Activated CD4-positive, alpha-beta T cell treated with anti-CD3 and anti-CD28 coated beads, Interleukin-2, amount 10 ng/mL, durations not matched to agents 24 days and 14 days (primary cell): ENCODE data around the gene UVRAG. TPM values are rescaled to one million over a fixed set of nuclear protein-coding genes. Genes with fewer than 3 reads are reported as not detected.
A peak's percentile ranks its signal among the peaks of the same experiment; 100 is the strongest.
"Not testable (repeated sequence)": the region's sequence is repeated elsewhere in the genome, so short reads cannot be mapped to it uniquely, and the experiment has no call there.

ENCODE experiments used
- DNase-seq: peaks from one replicate; pipeline ENCODE4 v3.0.0; 2022
- H3K27ac Mint-ChIP-seq: one replicate; pipeline ENCODE4 v1.8.0; 2022; ENCODE audit warnings: mild to moderate bottlenecking, mixed read lengths
- H3K27me3 Mint-ChIP-seq: one replicate; pipeline ENCODE4 v1.8.0; 2022; ENCODE audit warnings: mixed read lengths
- H3K36me3 Mint-ChIP-seq: one replicate; pipeline ENCODE4 v1.8.0; 2022; ENCODE audit warnings: low read depth, mild to moderate bottlenecking, mixed read lengths
- H3K4me1 Mint-ChIP-seq: one replicate; pipeline ENCODE4 v1.8.0; 2021; ENCODE audit warnings: mixed read lengths
- H3K4me3 Mint-ChIP-seq: one replicate; pipeline ENCODE4 v1.8.0; 2022; ENCODE audit warnings: mild to moderate bottlenecking, moderate library complexity, mixed read lengths
- H3K9me3 Mint-ChIP-seq: one replicate; pipeline ENCODE4 v1.8.0; 2021; ENCODE audit warnings: mixed read lengths
- intact Hi-C: fragments of 100-400 bp; cut with micrococcal nuclease; formaldehyde crosslinking; loops from one replicate; pipeline ENCODE4 v1.15.1; 2023
- total RNA-seq: library from RNA; stranded (reverse); gene quantifications from 2 replicates; pipeline ENCODE4 v1.2.3, GENCODE V29; 2022

UVRAG gene
- total RNA-seq, 1 donor from 2014 or later: 19.2 TPM

GRCh38 chr11:75851203-75851602 lies 36.2 kb downstream of the UVRAG start:
- Mint-ChIP-seq H3K4me1 (peaks cover 10% of the 10 kb centered on the region), H3K27me3 (no peaks in the 10 kb centered on the region), H3K36me3 (peaks cover 2% of the 10 kb centered on the region), H3K4me3 (no peak overlapping the region), H3K27ac (no peak overlapping the region), H3K9me3 (no peaks in the 10 kb centered on the region)
- intact Hi-C loops: no loop called here
- no peak for DNase-seq

- intact Hi-C loops: no loop called here
- no peak for DNase-seq
- Mint-ChIP-seq H3K9me3 (no peaks in the 10 kb centered on the region), H3K27ac (no peak overlapping the region), H3K4me3 (no peak overlapping the region), H3K27me3 (no peaks in the 10 kb centered on the region), H3K36me3 (peaks cover 9% of the 10 kb centered on the region), H3K4me1 (peaks cover 14% of the 10 kb centered on the region)
These were observed 37.5 kb downstream of the UVRAG start for GRCh38 chr11:75852406-75853017.

- H3K27ac Mint-ChIP-seq, DNase-seq, H3K4me3 Mint-ChIP-seq, H3K36me3 Mint-ChIP-seq, H3K9me3 Mint-ChIP-seq, H3K27me3 Mint-ChIP-seq, intact Hi-C loops: not testable (repeated sequence)
- peaks cover 19% of the 10 kb centered on the region for H3K4me1 Mint-ChIP-seq
These were observed 38.6 kb downstream of the UVRAG start for GRCh38 chr11:75853563-75853962.

GRCh38 chr11:75853971-75854370 lies 39.0 kb downstream of the UVRAG start:
- Mint-ChIP-seq H3K4me1 (peaks cover 20% of the 10 kb centered on the region), H3K9me3 (no peaks in the 10 kb centered on the region), H3K27ac (no peak overlapping the region), H3K4me3 (no peak overlapping the region), H3K36me3 (peaks cover 9% of the 10 kb centered on the region), H3K27me3 (no peaks in the 10 kb centered on the region)
- no peak for DNase-seq
- intact Hi-C loops: no loop called here

- intact Hi-C loops: no loop called here
- DNase-seq: no peak
- Mint-ChIP-seq H3K36me3 (peaks cover 9% of the 10 kb centered on the region), H3K27ac (no peak overlapping the region), H3K27me3 (no peaks in the 10 kb centered on the region), H3K4me3 (no peak overlapping the region), H3K4me1 (peaks cover 20% of the 10 kb centered on the region), H3K9me3 (no peaks in the 10 kb centered on the region)
These were observed 40.2 kb downstream of the UVRAG start for GRCh38 chr11:75855206-75855605.

- intact Hi-C loops: no loop called here
- Mint-ChIP-seq H3K27me3 (no peaks in the 10 kb centered on the region), H3K4me3 (no peak overlapping the region), H3K27ac (no peak overlapping the region), H3K36me3 (peaks cover 11% of the 10 kb centered on the region), H3K9me3 (no peaks in the 10 kb centered on the region), H3K4me1 (peaks cover 11% of the 10 kb centered on the region)
- DNase-seq: no peak
These were observed 41.9 kb downstream of the UVRAG start for GRCh38 chr11:75856912-75857311.

- Mint-ChIP-seq H3K4me3 (no peak overlapping the region), H3K27ac (no peak overlapping the region), H3K27me3 (no peaks in the 10 kb centered on the region), H3K9me3 (no peaks in the 10 kb centered on the region), H3K36me3 (peaks cover 13% of the 10 kb centered on the region), H3K4me1 (peaks cover 11% of the 10 kb centered on the region)
- no peak for DNase-seq
- intact Hi-C loops: no loop called here
These were observed 43.0 kb downstream of the UVRAG start for GRCh38 chr11:75858042-75858441.

- intact Hi-C loops: no loop called here
- peaks cover 11% of the 10 kb centered on the region for H3K36me3 Mint-ChIP-seq
- peaks cover 11% of the 10 kb centered on the region for H3K4me1 Mint-ChIP-seq
- H3K9me3 Mint-ChIP-seq: no peaks in the 10 kb centered on the region
- no peaks in the 10 kb centered on the region for H3K27me3 Mint-ChIP-seq
- DNase-seq: no peak
- H3K27ac Mint-ChIP-seq: no peak overlapping the region
- no peak overlapping the region for H3K4me3 Mint-ChIP-seq
These were observed 43.6 kb downstream of the UVRAG start for GRCh38 chr11:75858613-75859012.

- H3K4me1 Mint-ChIP-seq: peaks cover 11% of the 10 kb centered on the region
- no peaks in the 10 kb centered on the region for H3K27me3 Mint-ChIP-seq
- H3K36me3 Mint-ChIP-seq: peaks cover 11% of the 10 kb centered on the region
- no peak overlapping the region for H3K27ac Mint-ChIP-seq
- no peak overlapping the region for H3K4me3 Mint-ChIP-seq
- H3K9me3 Mint-ChIP-seq: no peaks in the 10 kb centered on the region
- intact Hi-C loops: no loop called here
- no peak for DNase-seq
These were observed 44.6 kb downstream of the UVRAG start for GRCh38 chr11:75859614-75860013.

- no peak for DNase-seq
- no peaks in the 10 kb centered on the region for H3K9me3 Mint-ChIP-seq
- H3K27me3 Mint-ChIP-seq: no peaks in the 10 kb centered on the region
- H3K27ac Mint-ChIP-seq: no peak overlapping the region
- peaks cover 6% of the 10 kb centered on the region for H3K36me3 Mint-ChIP-seq
- peaks cover 6% of the 10 kb centered on the region for H3K4me1 Mint-ChIP-seq
- H3K4me3 Mint-ChIP-seq: no peak overlapping the region
- intact Hi-C loops: no loop called here
These were observed 47.4 kb downstream of the UVRAG start for GRCh38 chr11:75862437-75862836.

- Mint-ChIP-seq H3K36me3 (peaks cover 1% of the 10 kb centered on the region), H3K4me3 (no peak overlapping the region), H3K27ac (no peak overlapping the region), H3K9me3 (no peaks in the 10 kb centered on the region), H3K4me1 (peaks cover 5% of the 10 kb centered on the region), H3K27me3 (no peaks in the 10 kb centered on the region)
- intact Hi-C loops: loop anchor here (1.0 to 5.0 kb wide), 3 partner anchors 51 to 145 kb away; partner anchors contain the start of gene UVRAG
- peak; percentile 84 for DNase-seq
These were observed 52.9 kb downstream of the UVRAG start for GRCh38 chr11:75867778-75868374.

- no peaks in the 10 kb centered on the region for H3K9me3 Mint-ChIP-seq
- no peak overlapping the region for H3K27ac Mint-ChIP-seq
- H3K4me3 Mint-ChIP-seq: no peak overlapping the region
These were observed 54.0 kb downstream of the UVRAG start for GRCh38 chr11:75868990-75869389.

GRCh38 chr11:75869661-75870455 lies 54.8 kb downstream of the UVRAG start:
- no peaks in the 10 kb centered on the region for H3K27me3 Mint-ChIP-seq
- no peak overlapping the region for H3K27ac Mint-ChIP-seq
- DNase-seq: no peak
- intact Hi-C loops: loop anchor here (5.0 kb wide), 1 partner anchor 53 kb away; the partner anchor contains the start of gene UVRAG
- H3K36me3 Mint-ChIP-seq: peaks cover 1% of the 10 kb centered on the region
- H3K9me3 Mint-ChIP-seq: no peaks in the 10 kb centered on the region
- H3K4me3 Mint-ChIP-seq: no peak overlapping the region
- H3K4me1 Mint-ChIP-seq: peaks cover 18% of the 10 kb centered on the region

More at GRCh38 chr11:75868990-75869389, 54.0 kb downstream of the UVRAG start:
- Mint-ChIP-seq H3K27me3 (no peaks in the 10 kb centered on the region), H3K36me3 (peaks cover 1% of the 10 kb centered on the region), H3K4me1 (peaks cover 16% of the 10 kb centered on the region)
- no peak for DNase-seq
- intact Hi-C loops: loop anchor here (5.0 kb wide), 1 partner anchor 52 kb away; the partner anchor contains the start of gene UVRAG

GRCh38 chr11:75872887-75873416 lies 57.9 kb downstream of the UVRAG start:
- no peaks in the 10 kb centered on the region for H3K27me3 Mint-ChIP-seq
- H3K4me1 Mint-ChIP-seq: peaks cover 17% of the 10 kb centered on the region
- H3K4me3 Mint-ChIP-seq: no peak overlapping the region
- DNase-seq: no peak
- peak overlapping the region; percentile 23 for H3K27ac Mint-ChIP-seq
- intact Hi-C loops: no loop called here
- no peaks in the 10 kb centered on the region for H3K9me3 Mint-ChIP-seq
- no peaks in the 10 kb centered on the region for H3K36me3 Mint-ChIP-seq
